ENCODE results near the gene FHOD3.

DNA sequence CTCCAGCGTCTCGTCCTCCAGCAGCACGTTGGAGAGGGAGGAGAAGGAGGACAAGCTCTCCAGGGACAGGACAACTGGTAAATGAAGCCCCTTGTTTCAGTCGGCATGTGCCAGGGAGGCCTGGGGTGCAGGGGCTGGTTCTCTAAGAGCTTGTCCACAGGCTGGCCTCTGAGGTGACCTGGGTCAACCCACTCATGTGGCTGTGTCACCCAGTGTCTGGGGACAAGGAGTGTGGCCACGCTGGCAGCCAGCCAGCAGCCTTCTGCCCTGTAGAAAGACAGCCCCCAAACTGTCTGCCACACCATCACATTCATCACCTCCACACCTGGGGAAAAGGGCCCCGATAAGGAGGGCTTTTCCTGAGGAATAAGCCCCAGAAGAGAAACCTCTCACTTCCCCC, 411.8 kb downstream of the FHOD3 start:
- TF ChIP-seq CTCF (IDR thresholded peaks at IDR 0.05) (no peak), EZH2 (IDR thresholded peaks at IDR 0.05; ENCODE audit: borderline replicate concordance, insufficient read depth, low read depth, low read length, poor library complexity, severe bottlenecking) (no peak)

Data from B cell (primary cell).